HG03039 (cell line): Measurements from ENCODE around the gene DDX10.
A peak's percentile ranks its signal among the peaks of the same experiment; 100 is the strongest.
"Not testable (repeated sequence)": the region's sequence is repeated elsewhere in the genome, so short reads cannot be mapped to it uniquely, and the experiment has no call there.

Source experiments
- ATAC-seq: cut with Tn5 transposase; IDR thresholded peaks from one replicate; pipeline ENCODE4 v1.9.1; 2021; ENCODE audit warnings: mild to moderate bottlenecking, moderate library complexity; ENCODE audit not compliant: unreplicated experiment

Gene DDX10

DNA sequence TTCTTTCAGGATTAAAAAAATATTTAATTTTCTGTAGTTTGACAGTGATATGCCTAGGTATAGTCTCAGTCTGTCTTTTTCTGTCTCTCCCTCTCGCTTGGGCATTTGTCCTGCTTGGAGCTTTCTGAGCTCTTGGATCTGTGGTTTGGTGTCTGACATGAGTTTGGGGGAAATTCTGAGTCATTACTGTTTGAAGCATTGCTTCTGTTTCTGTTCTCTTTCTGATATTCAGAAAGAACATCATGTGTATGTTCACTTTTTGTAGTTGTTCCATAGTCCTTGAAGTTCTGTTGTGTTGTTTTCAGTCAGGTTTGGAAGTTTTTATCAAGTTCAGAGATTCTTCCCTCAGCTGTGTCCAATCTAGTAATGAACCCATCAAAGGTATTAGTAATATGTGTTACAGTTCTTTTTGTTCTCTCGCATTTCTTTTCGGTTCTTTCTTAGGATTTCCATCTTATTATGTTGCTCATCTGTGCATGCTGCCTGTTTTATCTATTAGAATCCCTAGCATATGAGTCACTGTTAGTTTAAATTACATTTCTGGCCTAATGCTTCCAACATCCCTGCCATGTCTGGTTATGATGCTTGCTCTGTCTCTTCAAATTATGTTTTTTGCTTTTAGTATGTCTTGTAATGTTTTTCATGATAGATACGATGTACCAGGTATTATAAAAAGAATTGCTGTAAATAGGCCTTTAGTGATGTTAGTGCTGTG is 48.4 kb downstream of the DDX10 start:
- ATAC-seq, result peak; percentile 66

DNA sequence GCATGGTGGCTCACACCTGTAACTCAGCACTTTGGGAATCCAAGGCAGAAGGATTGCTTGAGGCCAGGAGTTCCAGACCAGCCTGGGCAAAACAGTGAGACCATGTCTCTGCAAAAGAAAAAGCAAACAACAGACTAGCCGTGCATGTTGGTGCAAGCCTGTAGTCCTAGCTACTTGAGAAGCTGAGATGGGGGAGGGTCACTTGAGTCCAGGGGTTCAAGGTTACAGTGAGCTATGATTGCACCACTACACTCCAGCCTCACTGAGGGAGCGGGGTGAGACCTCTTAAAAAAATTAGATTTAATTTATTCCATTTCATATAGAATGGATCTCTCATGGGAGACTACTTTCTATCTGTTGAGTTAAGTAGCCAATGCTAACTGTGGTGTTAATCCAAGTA is 50.4 kb downstream of the DDX10 start:
- ATAC-seq, result no peak

DNA sequence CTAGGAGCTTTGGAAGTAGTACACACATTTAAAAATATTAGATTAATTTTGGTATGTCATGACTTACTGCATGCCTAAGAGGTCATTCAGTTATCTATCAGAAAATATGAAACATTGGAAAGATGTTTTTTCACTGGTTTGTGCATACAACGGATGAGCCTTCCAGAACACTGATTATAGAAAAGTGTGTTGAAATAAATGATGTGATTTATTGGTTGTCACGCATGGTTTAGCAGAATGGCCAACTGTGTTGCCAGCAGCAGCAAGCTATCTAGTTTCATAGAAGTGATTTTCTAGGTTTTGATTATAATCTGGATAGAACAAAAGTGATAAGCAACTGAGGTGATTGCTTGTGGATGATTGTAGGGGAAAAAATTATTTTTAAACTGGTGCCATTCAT is 53.6 kb downstream of the DDX10 start:
- no peak for ATAC-seq

DNA sequence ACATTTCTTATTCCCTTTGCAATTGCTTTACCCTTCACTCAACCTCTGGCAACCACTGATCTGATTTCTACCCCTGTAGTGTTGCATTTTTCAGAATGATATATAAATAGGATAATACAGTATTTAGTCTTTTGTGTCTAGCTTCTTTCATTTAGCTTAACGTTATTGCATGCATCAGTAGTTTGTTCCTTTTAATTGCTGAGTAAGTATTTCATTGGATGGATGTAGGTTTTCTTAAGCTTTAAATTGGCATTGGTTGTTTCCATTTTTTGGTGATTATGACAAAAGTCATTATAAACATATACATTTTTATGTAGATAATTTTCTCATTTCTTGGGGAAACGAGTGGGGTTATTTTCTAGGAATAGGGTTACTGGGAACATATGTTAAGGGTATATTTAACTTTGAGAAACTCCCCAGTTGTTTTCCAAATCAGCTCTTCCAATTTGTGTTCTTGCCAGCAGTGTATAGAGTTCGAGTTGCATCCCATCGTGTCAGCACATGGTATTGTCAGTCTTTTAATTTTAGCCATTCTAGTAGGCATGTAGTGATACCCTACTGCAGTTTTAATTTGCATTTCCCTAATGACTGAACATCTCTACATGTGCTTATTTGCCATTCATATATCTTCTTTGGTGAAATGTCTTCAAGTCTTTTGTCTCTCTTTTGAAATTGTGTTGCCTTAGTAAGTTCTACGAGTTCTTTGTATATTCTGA is 60.3 kb downstream of the DDX10 start:
- no peak for ATAC-seq

DNA sequence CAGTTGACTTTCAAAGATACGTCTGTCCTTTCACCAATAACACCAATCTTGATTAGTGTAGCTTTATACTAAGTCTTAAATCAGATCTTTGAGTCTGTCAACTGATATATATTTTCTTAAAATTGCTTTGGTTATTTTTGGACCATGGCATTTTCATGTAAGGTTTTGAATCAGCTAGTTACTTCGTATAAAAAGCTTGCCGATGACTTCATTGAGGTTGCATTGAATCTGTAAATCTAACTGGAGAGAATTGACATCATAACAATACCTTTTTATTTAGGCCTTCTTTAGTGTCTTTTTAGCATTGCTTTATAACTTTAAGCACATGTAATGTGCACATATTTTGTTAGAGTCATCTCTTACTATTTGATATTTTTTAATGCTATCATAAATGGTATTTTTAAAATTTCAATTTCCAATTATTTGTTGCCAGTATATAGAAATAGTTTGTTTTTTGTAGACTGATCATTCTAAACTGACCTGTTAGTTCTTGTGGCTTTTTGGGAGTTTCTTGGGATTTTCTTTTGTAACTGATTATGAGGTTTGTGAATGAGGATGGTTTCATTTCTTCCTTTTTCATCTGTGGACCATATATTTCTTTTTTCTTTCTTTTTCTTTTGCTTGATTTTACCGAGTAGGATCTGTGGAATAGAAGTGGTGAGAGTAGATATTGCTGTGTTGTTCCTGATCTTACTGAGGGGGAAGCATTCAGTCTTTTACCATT is 61.4 kb downstream of the DDX10 start:
- no peak for ATAC-seq

DNA sequence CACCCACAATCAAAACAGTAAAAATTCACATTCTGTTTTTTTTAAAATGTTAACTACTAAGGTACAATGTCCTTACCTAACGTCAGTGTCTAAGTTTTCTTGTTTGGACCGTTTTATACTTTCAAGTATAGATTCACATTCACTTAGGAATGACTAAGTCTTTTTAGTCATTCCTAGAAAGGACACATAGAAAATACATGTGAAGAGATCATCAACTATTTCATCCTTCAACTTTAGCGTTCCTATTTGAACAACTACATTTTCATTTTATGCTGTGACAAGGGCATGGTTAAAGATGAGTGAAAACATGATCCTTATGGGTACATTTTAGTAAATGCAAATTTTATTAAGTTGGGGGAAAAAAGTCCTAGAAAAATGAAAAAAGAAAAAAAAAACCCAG is 62.8 kb downstream of the DDX10 start:
- peak; percentile 55 for ATAC-seq

DNA sequence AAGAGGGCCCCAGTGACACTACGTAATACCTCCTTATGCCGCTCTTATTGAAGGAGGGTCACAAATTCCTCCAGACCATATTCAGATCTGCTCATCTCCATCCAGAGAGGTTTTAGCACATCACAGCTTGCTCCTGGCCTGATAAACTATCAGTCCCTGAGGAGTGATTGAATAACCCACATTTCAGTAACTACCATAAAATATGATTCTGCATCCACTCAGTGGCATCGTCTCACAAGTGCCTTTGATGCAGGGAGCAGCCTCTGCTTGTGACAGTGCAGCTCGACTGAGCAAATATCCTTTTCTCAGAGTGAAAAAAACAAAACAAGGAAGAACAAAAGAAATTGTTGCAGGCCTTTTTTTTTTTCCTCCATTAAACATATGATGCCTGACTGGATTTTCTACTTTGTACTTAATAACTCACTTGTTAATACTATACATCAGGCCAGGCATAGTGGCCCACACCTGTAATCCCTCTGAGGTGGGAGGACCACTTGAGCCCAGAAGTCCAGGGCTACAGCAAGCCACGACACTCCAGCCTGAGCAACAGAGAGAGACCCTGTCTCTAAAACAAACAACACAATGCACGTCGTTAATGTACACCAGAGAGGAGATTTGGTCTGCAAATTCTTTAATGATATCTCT is 64.5 kb downstream of the DDX10 start:
- ATAC-seq, result no peak

DNA sequence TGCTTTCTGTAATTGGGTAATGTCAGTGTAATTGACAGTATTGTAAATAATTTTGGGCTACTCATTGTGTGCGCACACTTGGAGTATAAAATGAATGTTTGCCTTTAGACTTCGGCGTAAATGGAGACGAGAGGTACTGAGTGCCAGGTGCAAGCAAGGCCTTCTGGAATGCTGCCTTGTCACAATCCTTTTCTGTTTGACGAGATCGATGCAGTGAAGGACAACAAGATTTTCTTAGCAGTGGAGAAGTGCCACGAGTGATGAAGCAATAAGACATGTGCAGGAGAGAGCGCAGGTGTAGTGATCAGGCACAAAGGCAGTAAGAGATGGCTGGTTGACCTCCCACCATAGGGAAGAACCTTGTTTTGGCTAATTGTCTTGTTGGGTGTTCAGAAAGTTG is 67.5 kb downstream of the DDX10 start:
- ATAC-seq, result no peak

DNA sequence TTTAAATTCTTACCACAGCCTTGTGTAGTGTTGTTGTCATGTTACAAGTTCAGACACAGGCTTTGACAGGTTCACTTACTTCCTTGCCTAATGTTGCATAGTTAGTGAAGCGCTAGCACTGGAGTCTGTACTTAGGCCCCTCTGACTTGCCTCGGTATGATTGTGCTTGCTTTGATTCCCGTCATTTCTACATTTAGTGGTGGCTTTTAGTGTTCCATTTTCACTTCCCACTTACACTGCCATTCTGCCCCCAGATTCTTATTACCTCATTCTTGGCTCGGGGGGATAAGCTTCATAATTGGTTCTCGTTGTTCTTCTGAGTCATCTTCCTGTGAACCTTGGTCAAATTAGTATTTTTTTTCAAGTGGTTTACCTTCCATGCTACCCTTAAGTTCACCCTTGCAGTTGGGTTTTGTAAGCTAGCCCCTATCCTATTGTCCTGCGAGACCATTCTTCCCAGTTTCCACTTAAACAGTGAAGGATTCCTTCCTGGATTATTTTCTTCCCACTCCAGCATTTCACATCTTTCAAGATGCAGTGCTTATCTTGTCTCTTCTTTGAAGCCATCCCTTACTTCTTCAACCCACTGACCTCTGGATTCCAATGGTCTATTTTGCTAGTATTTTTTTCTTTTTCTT is 68.7 kb downstream of the DDX10 start:
- peak; percentile 91 for ATAC-seq

DNA sequence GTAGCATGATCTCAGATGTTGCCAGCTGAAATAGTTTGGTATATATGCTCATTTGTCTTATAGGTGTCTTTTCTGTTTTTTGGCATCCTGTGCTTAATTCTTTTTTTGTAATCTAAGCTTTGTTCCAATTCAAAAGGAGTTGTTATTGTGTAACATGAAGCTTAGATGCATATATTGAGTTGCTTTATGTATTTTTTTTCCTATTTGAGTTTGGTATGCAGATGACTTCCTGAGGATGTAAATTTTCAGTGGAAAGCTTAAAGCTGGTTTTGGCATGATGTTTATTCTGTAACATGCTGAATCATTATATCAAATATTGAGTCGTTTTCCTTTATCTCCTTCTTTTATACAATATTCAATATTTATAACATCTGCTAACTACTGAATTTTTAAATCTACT is 69.4 kb downstream of the DDX10 start:
- ATAC-seq, result no peak

DNA sequence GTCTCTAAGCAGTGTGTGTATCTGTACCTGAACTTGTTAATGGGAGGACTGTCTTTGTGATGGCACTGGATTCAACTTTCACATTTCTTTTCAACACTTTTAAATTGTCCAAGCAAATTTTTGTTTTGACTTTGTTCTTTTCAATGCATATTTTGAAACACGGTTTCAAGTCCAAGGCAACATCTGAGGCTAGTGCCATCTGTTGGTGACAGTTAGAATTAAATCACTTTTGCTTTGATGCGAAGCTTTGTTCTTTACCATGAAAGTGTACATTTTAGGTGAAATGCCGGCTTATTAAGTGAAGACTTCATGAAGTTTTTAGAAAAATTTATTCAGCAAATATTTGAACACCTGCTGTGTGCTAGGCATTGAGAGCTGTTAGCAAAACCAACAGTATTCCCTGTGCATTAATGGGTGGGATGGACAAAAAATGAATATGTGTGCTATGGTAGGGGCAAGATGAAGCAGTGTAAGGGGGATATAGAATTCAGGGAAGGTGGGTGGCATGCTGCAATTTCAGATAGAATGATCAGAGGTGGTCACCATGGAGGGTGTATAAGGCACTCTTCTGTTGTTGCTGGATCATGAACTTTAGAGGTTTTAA is 70.2 kb downstream of the DDX10 start:
- ATAC-seq, result no peak

DNA sequence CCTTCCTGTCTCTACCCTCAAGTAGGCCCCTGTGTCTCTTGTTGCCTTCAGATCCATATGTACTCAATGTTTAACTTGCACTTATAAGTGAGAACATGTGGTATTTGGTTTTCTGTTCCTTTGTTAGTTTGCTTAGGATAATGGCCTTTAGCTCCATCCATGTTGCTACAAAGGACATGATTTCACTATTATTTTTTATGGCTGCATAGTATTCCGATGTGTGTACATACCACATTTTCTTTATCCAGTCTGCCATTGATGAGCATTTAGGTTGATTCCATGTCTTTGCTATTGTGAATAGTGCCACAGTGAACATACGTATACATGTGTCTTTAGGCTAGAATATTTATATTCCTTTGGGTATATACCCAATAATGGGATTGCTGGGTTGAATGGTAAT is 75.3 kb downstream of the DDX10 start:
- not testable (repeated sequence) for ATAC-seq

DNA sequence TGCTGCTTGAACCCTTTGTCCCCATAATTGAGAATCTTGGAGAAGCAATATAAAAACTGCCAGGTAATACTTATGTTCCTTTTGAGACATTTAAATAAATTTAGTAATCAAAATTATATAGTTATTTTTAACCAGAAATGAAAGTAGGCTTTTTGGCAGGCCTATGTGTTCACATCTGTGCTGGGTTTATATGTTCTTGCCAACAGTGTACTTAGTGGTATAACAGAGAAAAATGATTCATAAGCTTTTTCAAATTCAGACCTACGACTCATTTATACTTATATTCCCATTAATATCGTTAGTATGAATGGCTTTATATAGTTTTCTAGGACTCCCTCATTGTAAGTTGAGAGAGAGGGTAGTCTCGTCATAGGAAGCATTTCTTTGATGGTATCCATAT is 79.0 kb downstream of the DDX10 start:
- ATAC-seq, result no peak

DNA sequence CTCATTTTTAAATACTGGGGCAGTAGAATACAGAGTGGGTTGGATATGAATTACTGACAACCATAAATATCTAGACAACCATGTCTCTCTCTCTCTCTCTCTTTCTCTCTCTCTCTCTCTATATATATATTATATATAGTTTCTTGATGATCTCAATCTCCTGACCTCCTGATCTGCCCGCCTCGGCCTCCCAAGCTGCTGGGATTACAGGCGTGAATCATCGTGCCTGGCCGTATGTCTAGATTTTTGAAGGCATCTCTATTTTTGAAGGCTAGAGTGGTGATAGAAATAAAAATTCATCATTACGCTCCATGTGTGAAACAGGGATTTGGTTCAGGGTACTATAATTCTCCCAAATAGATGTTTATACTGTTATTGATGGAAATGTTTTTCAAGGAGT is 84.1 kb downstream of the DDX10 start:
- ATAC-seq, result no peak

DNA sequence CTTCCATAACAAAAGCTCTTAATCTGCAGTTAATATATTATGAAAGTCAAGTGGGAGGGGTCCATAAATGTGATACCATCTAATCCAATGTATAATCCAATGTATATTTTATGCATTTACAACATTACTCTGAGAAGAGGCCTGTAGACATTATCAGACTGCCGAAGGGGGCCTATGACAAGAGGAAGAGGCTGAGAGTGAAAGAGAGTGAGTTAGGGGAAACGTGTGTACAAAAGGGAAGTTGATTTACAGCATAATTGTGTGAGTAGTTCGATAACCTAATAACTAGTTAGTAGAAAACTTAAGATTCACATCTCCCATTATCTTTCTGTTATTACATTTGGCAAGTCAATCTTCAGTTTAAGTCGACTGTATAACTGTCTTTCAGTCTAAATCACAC is 86.6 kb downstream of the DDX10 start:
- ATAC-seq, result no peak

DNA sequence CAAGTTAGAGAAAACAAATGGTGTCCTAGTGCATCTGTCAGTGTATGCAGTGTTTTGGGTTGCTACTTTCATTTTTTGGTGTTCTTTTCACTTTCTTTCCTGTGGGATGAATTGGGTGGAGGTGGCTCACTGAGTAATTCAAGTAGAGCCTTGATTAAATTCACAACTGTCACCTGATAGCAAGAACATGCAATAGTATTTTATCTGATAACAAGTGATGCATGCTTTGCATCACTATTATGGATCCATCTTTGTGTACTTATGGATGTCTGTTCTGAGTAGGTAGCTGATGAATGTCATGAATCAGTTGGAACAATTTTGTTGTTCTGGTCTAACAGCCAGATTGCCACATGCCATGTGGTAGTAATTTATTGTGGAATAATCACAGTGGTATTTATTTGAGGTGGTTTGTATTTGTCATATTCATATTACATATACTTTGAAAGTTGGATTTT is 87.5 kb downstream of the DDX10 start:
- ATAC-seq, result no peak

DNA sequence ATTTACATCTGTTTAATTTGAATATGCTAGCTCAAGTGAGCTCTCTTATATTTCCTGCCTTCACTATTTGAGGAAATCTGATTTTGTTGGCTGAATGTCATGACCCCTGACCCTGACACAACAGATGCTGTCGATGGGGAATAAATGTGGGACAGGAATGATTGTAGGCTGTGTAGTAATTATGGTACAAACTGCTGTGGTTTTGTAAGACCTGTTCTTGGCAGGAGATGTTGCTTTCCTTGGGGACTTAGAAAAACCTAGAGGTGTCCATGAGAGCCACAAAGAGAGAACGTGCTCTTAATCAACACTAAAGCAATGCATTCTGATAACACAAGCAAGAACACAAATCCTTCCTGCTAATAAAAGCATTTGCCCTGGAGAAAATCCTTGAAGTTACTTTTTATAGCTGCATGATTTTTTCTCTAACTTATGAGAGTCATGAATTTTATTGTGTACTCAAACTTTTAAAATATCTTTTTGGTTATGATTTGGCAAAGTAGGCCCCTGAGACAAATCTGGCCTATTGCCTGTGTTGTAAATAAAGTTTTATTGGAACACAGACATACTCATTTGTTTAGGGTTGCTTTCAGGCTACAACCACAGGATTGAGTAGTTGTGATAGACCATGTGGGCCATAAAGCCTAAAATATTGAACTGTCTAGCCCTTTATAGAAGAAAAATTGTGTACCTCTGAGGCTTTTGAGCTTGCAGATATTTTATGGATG is 90.2 kb downstream of the DDX10 start:
- no peak for ATAC-seq

DNA sequence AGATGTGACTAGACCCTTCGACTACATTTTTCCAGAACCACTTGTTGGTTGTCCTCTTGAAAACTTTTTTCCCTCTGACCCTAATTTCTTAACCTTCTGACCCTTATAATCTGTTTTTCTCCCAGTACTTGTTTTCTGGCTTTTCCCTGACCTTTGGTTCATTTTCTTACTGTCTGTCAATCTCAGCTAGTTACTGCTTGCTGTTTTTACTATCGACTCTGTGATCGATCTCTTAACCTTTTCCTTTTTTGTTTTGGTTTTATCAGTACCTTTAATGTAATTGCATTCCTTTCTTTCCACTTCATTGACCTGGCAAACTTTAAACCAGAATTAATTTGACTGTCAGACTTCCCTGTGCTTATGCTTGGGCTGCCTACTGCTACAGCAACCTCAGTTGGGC is 92.8 kb downstream of the DDX10 start:
- ATAC-seq, result no peak

DNA sequence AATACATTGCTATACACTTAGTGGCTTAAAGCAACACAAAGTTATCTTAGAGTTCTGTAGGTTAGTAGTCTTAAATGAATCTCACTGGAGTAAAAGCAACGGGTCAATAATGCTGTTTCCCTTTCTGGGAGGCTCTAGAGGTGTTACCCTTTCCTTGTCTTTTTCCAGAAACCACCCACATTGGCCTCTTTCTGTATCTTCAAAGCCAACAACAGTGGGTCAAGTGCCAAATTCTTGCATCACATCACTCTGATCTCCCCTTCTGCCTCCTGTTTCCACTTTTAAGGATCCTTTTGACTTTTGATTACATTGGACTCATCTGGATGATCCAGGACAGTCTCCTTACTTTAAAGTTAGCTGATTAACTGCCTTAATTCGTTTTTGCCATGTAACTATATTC is 93.6 kb downstream of the DDX10 start:
- no peak for ATAC-seq

DNA sequence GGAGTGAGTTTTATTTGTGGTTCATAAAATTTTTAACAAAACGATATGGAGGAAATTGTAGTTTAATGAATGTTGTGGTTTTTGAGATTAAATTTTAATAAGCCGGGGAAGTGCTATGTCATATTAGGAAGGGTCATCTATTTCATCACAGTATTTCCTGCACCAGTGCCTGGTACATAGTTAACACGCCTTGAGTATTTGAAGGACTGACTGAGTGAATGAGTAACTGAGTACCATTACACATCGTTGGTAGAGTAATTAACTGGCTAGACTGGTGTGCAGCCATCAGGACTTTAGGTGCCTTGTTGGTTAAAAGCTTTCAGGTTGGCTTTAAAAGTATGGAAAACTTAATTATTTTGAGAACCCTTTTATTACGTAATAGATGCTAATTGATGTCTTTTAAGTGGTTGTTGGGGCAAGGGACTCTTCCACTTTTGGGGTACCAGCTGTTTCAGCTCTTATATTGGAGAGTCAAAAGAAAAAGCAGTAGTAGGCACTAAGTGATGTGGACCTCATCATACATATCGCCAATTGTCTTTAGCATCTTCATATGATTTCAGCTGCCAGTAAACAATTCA is 101.8 kb downstream of the DDX10 start:
- ATAC-seq, result no peak
